Activated gamma-delta T cell (primary cell): ENCODE measurements around the gene WNT7B.

Source experiments
- DNase-seq: peaks from one replicate; lab custom pipeline; 2025; lab: John Stamatoyannopoulos, UW

WNT7B gene

DNA sequence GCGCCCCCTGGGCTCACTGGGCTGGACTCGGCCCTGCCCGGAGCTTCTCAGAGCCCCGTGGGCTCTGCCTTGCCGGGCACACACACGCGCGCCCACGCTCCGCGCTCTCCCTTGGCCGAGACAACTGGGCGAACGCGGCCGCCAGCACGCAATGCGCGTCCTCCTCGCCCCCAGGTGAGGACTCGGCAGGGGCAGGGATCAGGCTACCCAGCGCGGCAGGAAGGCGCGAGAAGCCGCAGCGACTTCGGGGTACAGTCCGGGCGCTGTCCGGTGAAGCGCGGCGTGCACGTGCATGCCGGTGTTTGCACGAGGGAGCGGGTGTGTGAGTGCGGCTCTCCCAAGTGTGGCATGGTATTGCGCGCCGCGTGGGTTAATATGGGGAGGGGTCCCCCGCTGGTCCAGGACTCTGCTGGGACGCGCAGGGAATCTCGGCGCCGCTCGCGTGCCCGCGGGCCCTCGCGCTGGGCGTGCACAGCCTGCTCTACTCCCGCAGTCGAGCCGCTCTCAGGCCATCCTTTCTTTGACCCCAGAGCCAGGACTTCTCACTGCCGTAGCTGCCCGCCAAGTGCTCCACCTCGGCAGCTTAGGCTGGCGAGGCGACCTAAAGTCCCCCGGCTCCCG lies 5.4 kb downstream of the WNT7B start:
- DNase-seq: no peak

- DNase-seq: no peak
Measured at GRCh38 chr22:45970705-45971407, 6.1 kb downstream of the WNT7B start.

DNA sequence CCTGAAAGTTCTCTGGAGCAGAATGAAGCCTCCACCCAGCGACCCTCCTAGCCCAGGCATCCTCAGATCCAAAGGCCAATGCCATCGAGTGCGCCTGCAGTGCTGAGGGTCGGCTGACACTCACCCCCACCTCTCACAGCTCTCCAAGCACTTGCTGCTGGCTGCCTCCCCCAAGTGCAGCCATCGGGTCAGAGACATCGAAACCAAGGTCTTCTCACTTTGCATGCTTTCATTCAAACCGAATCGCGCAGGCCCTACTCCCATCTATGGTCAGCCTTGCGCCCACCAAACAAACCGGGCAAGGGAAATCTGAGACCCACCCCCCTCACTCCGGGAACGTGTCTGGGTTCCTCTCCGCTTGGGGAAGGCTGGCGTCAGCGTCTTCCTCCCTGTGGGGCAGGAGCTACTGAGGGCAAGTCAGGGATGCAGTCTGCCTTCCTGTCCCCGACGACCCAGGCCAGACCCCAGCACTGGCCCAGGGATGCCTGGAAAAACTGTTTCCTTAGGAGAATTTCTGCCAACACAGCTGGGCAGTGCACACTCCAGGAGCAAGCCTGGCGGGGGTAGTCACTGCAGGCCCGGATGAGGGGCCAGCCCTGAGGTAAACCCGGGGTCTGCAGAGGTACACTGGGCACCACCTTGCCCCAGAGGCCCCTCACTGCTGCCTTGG lies 7.0 kb downstream of the WNT7B start:
- DNase-seq: no peak

- DNase-seq: no peak
Measured at GRCh38 chr22:45969414-45969799, 7.6 kb downstream of the WNT7B start.

- DNase-seq: no peak
Measured at GRCh38 chr22:45968751-45969413, 8.1 kb downstream of the WNT7B start.

- DNase-seq: no peak
Measured at GRCh38 chr22:45968003-45968650, 8.8 kb downstream of the WNT7B start.

GRCh38 chr22:45966895-45967365 lies 10.0 kb downstream of the WNT7B start:
- DNase-seq: no peak

DNA sequence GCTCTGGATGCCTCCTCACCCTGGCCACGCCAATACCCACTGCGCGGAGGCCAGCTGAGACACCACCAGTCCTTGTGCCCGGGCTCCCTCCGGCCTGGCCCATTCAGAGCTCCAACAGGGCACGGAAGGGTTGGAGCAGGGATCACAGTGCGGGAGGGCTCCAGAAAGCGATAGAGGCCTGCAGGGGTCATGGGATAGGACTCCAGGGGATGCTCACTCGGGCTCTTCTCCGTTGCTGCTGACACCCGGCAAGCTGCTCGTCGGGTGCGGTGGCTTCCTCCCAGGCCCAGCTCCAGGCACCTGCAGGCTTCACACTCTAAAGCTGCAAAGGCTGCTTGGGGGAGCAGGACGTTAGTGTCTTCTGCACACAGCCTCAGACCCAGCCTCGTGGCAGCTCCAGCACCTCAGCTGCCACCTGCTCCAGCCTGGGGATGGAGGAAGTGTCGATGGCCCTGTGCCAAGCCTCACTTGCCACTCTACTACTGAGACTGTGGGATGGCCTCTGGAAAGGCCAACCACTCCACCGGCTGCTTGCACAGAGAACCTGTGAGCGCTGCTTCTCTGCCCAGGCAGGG lies 10.6 kb downstream of the WNT7B start:
- DNase-seq: no peak

- no peak for DNase-seq
Measured at GRCh38 chr22:45965563-45965962, 11.4 kb downstream of the WNT7B start.

- DNase-seq: no peak
Measured at GRCh38 chr22:45964926-45965527, 11.9 kb downstream of the WNT7B start.

DNA sequence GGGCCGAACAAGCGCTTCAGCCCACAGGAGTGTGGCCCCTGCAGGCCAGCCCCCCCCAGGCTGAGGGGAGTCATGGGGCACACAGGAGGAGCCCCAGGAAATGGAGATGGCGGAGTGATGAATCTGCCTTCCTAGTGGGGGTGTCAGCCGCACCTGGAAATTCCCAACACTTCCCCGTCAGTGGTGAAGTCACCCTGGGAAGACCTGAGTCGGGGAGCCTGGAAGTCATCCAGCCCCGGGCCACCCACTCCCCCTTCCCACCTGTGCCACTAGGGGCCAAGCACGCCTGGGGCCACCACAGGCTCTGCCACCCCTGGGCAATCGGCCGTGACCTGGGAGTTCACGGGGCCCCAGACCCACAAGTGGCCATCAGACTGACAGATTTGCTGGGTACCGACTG lies 12.6 kb downstream of the WNT7B start:
- DNase-seq: no peak

GRCh38 chr22:45963821-45964220 lies 13.1 kb downstream of the WNT7B start:
- DNase-seq: no peak

- DNase-seq: no peak
Measured at GRCh38 chr22:45962756-45963324, 14.1 kb downstream of the WNT7B start.

DNA sequence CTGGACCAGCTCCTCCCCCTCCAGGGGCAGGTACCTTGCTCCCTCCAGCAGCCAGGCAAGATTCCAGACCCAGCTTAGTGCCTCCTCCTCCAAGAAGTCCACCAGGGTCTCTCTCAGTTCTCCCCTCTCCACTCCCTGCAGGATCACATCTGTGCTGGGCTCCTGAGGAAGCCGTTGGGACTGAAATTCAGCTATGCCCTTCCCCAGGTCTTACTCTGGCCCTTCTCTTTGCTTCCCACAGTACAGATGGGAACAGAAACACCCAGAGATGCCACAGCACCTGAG lies 14.6 kb downstream of the WNT7B start:
- DNase-seq: no peak

- DNase-seq: no peak
Measured at GRCh38 chr22:45961679-45962433, 15.1 kb downstream of the WNT7B start.

GRCh38 chr22:45960477-45961386 lies 16.2 kb downstream of the WNT7B start:
- DNase-seq: no peak

- no peak for DNase-seq
Measured at GRCh38 chr22:45959719-45960476, 17.1 kb downstream of the WNT7B start.

DNA sequence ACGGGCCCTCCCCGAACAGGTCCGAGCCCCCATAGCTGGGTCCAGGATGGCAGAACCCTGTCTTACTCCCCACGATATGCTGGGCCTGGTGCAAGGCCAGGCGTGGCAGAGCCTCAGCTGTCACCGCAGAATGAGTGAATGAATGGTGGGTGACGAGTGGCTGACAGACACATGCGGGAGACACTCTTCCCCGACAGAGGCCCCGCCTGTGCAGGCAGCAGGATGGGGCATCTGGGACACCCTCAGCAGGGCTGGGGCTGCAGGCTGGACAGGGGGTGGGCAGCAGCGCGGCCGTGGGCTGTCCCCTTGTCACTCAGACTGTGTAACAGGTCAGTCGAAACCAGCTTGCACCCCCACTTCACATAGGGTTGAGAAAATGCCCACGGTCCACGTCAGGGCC lies 18.0 kb downstream of the WNT7B start:
- no peak for DNase-seq

GRCh38 chr22:45957826-45958225 lies 19.1 kb downstream of the WNT7B start:
- no peak for DNase-seq
